Measurements from ENCODE around the gene OTOR. TPM values are rescaled to one million over a fixed set of nuclear protein-coding genes. Genes with fewer than 3 reads are reported as not detected.

The OTOR gene
- total RNA-seq, 2 donors from 2014 or later = not detected

GRCh38 chr20:16777126-16777525 lies 29.0 kb downstream of the OTOR start:
- DNase-seq (ENCODE audit: low spot score in 2 of 2) (no peak), ATAC-seq (no peak)
- peaks cover 0 to 7% of the 10 kb centered on the region in 2 donors for H3K36me3 Mint-ChIP-seq
- H3K9me3 Mint-ChIP-seq = peaks cover 13 to 16% of the 10 kb centered on the region in 2 donors
- H3K27ac Mint-ChIP-seq = no peak overlapping the region

DNA sequence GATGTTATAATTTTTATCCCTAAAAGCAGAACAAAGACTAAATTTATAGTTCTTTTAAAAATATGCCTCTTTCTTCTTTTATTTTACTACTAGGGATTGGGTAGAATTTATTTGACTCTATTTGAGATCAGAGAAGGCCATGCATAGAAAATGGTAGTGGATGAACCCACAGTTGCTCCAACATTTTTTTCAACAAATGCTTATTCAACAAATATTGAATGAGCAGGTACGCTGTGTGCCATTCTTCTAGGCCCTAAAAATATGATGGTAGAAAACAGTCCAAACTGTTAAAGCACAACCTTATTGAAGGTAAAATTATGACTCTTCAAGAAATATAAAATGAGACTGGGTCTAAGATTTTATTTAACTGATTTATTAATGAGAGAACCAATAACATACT lies 30.0 kb downstream of the OTOR start:
- no peak overlapping the region for H3K27ac Mint-ChIP-seq
- no peak for ATAC-seq
- DNase-seq (ENCODE audit: low spot score in 2 of 2) = no peak
- H3K9me3 Mint-ChIP-seq = peaks cover 13 to 16% of the 10 kb centered on the region in 2 donors
- H3K36me3 Mint-ChIP-seq = peaks cover 0 to 15% of the 10 kb centered on the region in 2 donors

- peaks cover 0 to 10% of the 10 kb centered on the region in 2 donors for H3K9me3 Mint-ChIP-seq
- ATAC-seq (no peak), DNase-seq (ENCODE audit: low spot score in 2 of 2) (no peak)
- no peak overlapping the region for H3K27ac Mint-ChIP-seq
- H3K36me3 Mint-ChIP-seq = peaks cover 0 to 17% of the 10 kb centered on the region in 2 donors
These were observed 33.3 kb downstream of the OTOR start for GRCh38 chr20:16781496-16781895.

GRCh38 chr20:16785226-16785625 lies 37.1 kb downstream of the OTOR start:
- Mint-ChIP-seq H3K9me3 (peaks cover 0 to 6% of the 10 kb centered on the region in 2 donors), H3K36me3 (peaks cover 0 to 17% of the 10 kb centered on the region in 2 donors), H3K27ac (no peak overlapping the region)
- ATAC-seq (no peak), DNase-seq (ENCODE audit: low spot score in 2 of 2) (no peak)

Other genes starting within 250 kb of the OTOR start
- gene KIF16B, start 174.9 kb upstream of the OTOR start, total RNA-seq = 1 to 10 TPM; 8.3 to 8.9 TPM
- 100 to 1,000 TPM in 1 of 2 donors, 10 to 100 TPM in 1; 88.2 to 104 TPM for gene SNRPB2, start 18.3 kb upstream of the OTOR start, total RNA-seq

All from activated naive CD4-positive, alpha-beta T cell treated with anti-CD3 and anti-CD28 coated beads, Interleukin-2, amount 50 U/mL, for 72 hours (primary cell).